HG02588 (cell line): ENCODE measurements around the gene MYRIP.
"Not testable (repeated sequence)": the region's sequence is repeated elsewhere in the genome, so short reads cannot be mapped to it uniquely, and the experiment has no call there.

Source experiments
- ATAC-seq: cut with Tn5 transposase; IDR thresholded peaks from one replicate; pipeline ENCODE4 v1.9.1; 2021; ENCODE audit warnings: mild to moderate bottlenecking, moderate library complexity; ENCODE audit not compliant: unreplicated experiment

MYRIP gene

GRCh38 chr3:39809181-39809994, at the start of gene MYRIP:
Gene MYRIP (plus strand): TSS chr3:39809609. CDS start chr3:39900817, 91,208 bp downstream.
- peak; percentile 81 for ATAC-seq

GRCh38 chr3:39760325-39760724, 49.1 kb upstream of the MYRIP start:
- no peak for ATAC-seq

GRCh38 chr3:39762537-39763070, 46.8 kb upstream of the MYRIP start:
- no peak for ATAC-seq

GRCh38 chr3:39763390-39763789, 46.0 kb upstream of the MYRIP start:
- ATAC-seq: no peak

- no peak for ATAC-seq
Observed at GRCh38 chr3:39765575-39765974, 43.8 kb upstream of the MYRIP start.

- ATAC-seq: no peak
Observed at GRCh38 chr3:39766433-39766832, 43.0 kb upstream of the MYRIP start.

- ATAC-seq: not testable (repeated sequence)
Observed at GRCh38 chr3:39766909-39767308, 42.5 kb upstream of the MYRIP start.

GRCh38 chr3:39778168-39778567, 31.2 kb upstream of the MYRIP start:
- ATAC-seq: not testable (repeated sequence)

GRCh38 chr3:39779511-39780230, 29.7 kb upstream of the MYRIP start:
- ATAC-seq: no peak

GRCh38 chr3:39780352-39780751, 29.1 kb upstream of the MYRIP start:
- no peak for ATAC-seq

GRCh38 chr3:39781025-39781424, 28.4 kb upstream of the MYRIP start:
- ATAC-seq: no peak

- ATAC-seq: no peak
Observed at GRCh38 chr3:39781632-39782031, 27.8 kb upstream of the MYRIP start.

GRCh38 chr3:39783680-39784079, 25.7 kb upstream of the MYRIP start:
- no peak for ATAC-seq

GRCh38 chr3:39784922-39785321, 24.5 kb upstream of the MYRIP start:
- no peak for ATAC-seq

- ATAC-seq: no peak
Observed at GRCh38 chr3:39788128-39788883, 21.1 kb upstream of the MYRIP start.

- no peak for ATAC-seq
Observed at GRCh38 chr3:39791603-39792002, 17.8 kb upstream of the MYRIP start.

- ATAC-seq: no peak
Observed at GRCh38 chr3:39794880-39795279, 14.5 kb upstream of the MYRIP start.

- no peak for ATAC-seq
Observed at GRCh38 chr3:39801216-39801615, 8.2 kb upstream of the MYRIP start.

GRCh38 chr3:39802486-39802885, 6.9 kb upstream of the MYRIP start:
- not testable (repeated sequence) for ATAC-seq

GRCh38 chr3:39803956-39804355, 5.5 kb upstream of the MYRIP start:
- no peak for ATAC-seq

- no peak for ATAC-seq
Observed at GRCh38 chr3:39804951-39805350, 4.5 kb upstream of the MYRIP start.
